ENCODE data around the gene CAPS.

Gene CAPS

DNA sequence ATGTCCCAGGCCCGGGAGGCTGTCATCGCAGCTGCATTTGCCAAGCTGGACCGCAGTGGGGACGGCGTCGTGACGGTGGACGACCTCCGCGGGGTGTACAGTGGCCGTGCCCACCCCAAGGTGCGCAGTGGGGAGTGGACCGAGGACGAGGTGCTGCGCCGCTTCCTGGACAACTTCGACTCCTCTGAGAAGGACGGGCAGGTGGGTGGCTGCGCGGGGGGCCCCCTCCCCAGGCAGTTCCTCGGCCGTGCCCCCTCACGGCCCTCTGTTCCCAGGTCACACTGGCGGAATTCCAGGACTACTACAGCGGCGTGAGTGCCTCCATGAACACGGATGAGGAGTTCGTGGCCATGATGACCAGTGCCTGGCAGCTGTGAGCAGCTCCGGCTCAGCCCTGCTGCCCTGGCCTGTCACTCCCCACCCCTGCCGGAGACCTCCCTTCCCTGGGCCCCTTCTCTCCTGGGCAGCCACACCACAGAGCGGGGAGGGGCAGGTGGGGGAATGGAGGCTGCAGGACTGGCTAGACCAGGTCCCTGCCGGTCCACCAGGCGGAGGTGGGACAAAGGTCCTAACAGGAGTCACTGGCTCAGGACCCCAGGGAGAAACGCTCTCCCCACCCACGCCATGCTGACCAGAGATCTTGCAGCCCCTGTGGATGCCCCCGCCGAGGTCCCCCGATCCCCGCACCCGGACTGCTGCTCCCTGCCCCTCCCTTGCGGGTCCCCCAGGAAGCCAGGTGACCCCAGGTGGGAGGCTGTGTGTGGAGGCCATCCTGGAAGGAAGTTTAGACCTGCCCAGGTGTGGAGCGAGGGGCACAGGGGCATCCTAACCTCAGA, 1.1 kb downstream of the CAPS start:
- DNase-seq: no peak

DNA sequence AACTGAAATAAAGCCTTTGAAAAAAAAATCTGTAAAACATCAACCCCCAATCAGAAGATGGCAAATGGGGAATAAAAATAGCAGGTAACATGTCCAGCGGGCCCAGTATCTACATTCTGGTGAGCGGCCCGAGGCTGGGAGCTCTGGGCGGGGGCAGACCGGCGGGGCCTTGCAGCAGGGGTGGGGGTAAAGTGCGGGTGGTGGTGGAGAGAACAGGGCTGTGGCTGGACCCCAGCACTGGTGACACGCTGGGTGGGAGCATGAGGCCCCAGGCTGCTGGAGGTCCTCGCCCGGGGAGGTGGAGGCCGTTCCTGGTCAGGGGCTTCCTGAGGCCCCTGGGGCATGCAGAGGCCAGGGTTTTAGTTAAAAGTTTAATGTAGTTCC, 1.7 kb downstream of the CAPS start:
- no peak for DNase-seq

DNA sequence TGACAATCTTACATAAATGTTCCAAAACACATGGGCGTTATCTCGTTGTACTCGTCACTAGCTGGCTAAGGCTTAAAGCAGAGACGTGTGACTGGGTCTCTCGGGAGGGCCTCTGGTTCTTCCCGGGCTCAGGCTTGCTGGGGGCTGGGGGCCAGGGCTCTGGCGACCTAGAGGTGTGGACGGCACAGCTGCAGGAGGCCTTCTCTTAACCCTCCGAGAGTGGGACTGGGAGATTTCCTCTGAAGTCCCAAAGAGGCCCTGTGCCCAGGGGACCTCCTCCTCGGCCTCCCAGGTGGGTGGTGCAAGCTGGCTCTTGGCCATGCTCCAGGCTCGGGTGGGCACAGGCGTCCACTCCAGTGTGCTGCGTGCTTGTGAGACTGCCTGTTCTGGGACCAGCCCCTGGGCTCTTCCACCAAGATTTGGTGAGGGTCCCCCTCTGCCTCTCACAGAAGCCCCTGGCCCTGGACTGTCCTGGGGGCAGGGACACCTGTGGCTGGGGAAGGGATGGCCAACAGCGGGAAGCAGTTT, 2.2 kb downstream of the CAPS start:
- no peak for DNase-seq

DNA sequence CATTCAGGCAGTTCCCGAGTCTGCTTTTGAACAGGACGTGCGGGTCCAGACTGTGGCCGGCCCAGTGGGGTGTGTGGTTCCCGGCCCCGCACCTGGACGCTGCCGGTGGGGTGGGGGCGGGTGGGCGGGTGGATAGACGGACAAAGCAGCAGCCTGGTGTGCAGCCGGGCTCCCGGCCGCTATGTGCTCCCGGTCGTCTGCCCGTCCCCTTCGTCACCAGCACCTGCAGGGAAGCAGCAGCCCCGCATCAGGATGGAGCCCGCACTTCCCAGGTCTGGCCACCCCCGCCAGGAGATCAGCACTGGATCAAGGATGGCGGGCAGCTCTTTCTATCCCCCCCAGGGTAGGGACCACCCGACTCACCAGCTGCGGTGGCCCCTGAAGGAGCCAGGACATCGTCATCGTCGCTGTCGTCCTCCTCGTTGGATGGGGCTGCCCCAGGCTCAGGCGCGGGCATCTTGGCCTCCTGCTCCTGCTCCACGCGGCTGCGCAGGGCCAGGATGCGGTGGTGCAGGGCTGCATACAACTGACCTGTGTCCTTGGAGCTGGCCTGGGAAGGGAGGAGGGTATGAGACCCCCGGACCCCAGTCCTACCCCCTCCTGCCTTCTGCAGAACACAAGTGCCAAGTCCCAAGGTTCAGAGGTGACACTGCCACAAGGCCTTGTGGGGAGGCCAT, 3.5 kb downstream of the CAPS start:
- DNase-seq: no peak

DNA sequence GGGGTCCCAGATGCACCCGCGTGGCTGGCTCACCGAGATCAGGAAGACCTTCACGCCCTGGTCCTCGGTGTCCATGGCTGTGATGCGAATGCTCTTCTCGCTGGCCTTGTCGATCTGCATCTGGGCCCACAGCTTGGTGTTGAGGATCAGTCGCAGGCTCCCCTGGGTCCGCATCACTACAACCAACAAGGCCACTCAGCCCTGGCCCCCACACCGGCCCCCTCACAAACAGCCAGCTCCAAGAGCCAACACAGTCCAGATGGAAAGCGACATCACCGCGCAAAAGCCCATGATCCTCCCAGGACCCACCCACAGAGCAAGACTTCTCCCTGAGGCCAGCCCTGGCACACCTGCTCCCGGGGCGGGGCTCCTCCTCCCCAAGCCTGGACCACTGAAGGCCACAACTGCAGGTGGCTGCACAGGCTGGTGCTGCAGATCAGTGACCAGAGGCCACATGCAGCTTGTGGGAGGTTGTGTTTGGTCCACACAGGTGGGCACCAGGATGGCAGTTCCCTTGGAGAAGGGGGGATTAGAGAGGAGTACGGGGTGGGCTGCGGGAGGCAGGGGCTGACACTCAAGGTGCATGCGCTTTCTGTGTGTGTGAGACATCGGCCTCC, 4.5 kb downstream of the CAPS start:
- no peak for DNase-seq

DNA sequence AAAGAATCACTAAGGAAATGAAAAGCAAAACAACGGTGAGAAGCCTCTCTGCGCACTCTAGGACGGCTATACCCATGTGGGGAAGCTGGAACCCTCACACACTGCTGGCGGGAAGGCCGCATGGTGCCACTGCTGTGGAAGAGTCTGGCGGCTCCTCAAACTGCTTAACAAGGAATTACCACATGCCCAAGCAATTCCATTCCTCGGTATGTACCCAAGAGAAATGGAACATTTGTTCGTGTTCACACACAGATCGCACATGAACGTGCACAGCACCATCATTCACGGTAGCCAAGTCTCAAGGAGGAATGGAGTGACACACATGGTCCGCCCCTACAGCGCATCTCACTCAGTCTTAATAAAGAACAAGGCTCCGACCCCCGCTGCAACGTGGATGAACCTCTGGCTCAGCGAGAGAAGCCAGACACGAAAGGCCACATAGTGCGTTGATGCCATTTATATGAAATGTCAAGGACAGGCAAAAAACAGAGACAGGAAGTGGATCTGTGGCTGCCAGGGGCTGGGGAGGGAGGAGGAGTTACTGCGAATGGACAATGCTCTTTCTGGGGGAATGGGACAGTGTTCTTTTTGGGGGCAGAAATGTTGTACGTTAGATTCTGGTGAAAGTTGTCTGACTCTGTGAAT, 7.6 kb downstream of the CAPS start:
- no peak for DNase-seq

DNA sequence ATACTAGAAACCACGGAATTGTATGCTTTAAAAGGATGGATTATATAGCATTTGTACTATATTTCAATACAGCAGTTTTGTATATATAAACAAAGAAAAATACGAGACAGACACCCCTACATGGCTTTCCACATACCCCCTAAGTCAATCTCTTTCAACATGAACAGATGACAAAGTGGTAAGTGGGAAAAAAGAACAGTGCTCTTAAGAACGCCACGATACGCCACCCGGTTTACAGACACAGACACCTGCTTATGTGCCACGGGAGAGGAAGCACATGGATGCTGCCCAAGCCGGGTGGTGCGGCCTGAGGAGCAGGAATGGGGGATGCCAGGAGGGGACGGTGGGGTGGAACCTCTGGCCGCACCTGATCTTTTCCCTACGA, 8.1 kb downstream of the CAPS start:
- no peak for DNase-seq

DNA sequence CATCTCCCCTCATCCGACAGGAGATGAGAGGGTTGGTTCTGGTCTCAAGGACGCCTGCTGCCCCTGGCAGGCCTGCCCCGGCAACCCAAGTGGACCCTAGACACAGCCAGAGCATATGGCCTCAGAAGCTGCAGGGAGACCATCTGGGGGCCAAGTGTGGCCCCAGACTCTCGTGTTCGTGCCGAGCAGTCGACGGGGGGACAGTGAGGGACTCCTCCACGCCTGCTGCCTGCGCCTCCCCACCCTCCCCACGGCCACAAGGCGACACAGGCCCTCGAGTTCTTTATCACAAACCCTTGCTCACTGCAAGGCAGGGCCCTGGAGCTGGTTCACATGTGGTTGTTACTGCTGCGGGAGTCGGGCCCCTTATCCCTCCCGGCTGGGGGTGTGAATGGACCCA, 9.3 kb downstream of the CAPS start:
- DNase-seq: no peak

DNA sequence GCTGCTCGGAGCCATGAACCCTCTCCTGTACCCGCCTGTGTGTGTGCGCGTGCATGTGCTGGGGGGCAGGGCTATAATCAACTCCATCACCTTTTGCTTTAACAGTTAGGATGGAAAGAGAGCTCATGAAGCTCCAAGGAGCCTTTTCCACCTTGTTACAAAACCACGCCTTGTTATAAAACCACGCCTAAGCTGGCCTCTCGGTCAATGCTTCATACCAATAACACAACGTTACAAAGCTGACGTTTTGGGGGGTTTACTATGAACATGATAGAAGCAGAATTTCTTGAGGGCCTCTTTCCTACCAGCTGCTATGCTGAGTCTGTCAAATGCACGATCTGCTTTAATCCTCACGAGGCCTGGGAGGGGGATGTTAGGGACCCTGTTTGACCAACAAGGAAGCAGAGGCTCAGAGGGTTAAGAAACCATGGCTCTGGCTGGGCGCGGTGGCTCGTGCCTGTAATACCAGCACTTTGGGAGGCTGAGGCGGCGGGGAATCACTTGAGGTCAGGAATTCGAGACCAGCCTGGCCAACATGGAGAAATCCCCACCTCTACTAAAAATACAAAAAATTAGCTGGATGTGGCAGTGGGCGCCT, 11.9 kb downstream of the CAPS start:
- DNase-seq: no peak

DNA sequence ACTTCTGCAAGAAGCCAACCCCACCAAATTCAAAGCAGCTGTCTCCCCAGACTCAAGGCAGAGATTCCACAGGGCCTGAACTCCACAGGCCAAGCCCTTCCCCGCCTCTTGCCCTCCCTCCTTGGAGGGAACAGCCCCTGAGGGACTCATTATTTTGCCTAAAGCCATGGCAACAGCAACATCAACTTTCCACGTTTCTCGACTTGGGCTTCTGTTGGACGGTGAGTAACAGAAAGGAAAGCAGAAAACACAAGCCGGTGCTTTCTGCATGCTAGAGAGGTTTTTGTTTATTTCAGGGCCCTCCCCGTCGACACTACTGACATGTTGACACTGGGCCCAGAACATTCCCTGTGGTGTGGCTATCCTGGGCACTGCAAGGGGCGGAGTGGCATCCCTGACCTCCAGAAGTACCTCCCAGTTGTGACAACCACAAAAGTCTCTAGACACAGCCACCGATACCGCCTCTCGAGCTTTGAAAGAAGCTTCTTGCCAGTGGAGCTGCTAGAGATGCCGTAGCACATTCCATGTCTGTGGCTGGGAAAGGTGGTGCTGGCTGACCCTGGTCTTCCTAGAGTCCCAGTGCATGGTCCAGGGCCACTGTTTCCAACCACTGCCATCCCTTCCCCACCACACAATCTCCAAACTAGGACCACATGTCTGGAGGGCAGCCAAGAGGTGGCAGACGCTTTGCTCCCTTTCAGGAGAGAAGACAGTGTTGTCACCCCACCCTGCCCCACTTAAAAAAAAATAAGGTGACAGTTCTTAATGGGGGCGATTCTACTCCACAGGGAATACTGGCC, 12.8 kb downstream of the CAPS start:
- no peak for DNase-seq

DNA sequence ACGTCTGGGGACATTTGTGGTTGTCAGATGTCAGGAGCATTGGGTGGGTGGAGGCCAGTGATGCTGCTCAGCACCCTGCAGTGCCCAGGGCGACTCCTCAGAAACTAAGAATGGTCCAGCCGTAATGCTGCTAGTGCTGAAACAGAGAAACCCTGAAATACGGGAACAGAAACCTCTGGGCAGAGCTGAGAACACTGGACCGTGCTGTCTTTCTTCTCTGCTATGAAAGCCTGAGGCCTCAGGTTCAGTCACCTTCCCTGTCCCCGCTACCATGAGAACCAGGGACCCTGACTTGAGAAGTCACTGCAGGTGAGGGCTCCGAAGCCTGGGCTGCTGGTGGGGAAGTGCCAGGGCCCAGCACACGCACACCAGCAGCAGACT, 13.4 kb downstream of the CAPS start:
- no peak for DNase-seq

DNA sequence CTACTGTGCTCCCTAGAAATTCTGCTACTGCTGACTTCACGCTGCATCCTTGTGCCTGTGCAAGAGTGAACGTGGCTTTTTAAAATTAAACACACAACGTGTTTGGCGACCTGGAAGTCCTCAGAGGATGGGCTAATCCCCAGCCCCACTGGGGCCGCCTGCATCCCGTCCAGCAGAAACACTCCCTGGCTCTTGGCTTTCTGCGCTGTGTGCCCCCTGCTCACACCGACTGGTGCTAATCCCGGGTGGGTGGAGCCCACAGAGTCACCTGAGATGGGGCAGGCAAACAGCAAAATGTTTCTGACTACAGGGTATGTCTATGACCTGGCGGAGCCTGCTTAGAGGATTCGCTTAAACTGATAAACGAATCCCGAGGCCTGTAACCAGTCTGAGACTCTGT, 15.1 kb downstream of the CAPS start:
- DNase-seq: no peak

DNA sequence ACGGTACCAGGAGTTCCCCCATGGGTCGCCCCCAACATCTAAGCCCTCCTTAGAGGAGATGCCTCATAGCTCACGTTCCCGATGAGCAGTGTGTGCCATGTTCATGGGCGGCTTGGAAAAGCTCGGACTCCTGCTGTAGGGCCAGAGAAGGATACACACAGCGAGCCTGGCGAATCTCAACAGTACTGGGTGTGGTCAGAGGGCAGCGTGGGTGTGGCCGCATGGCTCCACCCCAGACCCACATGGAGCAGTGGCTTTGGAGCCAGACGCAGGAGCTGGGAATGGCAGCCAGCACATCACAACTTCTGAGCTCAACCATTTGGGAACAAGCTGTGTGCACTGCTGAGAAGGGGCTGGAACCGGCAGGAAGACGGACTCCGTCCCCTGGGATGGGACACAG, 15.6 kb downstream of the CAPS start:
- no peak for DNase-seq

DNA sequence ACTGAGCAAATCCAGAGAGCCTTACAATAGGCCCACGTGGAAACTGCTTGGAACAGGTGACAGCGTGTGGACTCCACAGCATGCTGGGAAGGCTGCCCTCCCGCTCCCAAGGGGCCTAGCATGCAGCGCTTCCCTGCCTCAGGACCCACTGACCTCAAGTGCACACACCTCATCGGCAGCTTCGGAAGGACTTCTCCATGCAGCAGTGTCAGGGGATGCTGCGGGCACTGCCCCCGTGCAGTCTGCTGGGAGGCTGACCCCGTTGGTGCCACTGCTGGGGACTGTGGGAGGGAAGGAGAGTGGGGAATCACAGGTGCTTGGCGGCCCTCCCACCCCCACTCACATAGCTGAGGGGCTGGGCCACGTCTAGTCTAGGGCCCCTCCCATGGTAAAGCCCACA, 17.2 kb downstream of the CAPS start:
- no peak for DNase-seq

DNA sequence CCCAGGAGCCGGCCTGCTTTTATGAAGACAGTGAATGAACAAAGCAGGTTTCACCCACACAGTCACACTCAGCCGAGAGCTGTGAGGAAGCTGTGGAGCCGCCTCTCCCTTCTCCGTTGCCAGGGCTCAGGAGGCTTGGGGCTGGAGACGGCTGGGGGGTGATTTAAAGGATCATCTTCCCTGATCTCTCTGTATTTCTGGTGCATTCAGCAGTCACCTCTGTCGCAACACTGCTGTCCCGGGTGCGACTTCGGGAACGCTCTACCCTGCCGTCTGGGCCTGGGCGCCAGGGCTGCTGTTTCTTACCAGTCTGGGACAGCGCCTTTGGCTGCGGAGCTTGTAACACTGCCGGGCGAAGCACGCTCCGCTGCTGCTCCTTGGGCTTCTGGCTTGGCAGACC, 18.1 kb downstream of the CAPS start:
- DNase-seq: peak; percentile 84

DNA sequence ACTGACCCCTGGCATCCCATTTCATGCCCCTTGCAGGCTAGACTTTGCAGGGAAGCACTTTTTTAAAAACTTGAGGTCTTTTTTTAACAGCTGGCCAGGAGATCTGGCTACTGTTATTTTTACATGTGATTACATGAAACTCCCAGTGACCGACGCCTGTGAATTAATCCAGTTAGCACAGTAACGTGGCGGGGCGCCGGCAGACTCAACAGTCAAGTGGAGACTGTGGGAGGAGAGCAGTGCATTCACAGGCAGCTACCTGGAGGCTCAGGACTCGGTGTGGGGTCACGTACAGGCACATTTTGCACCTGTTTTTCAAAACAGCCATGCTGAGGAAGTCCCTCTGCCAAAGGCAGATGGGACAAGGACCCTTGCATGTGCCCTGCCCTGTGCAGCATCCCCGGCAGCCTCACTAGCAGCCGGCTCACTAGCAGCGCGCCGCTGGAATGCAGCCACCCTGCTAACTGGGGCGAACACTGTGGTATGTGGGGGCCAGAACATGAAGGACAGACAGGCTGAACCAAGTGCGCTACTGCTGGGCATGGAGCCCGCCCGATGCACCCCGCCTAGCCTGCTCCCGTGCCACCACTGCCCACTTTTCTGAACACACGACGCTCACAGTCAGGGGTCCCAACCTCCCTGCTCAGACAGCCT, 18.7 kb downstream of the CAPS start:
- DNase-seq: peak; percentile 89

DNA sequence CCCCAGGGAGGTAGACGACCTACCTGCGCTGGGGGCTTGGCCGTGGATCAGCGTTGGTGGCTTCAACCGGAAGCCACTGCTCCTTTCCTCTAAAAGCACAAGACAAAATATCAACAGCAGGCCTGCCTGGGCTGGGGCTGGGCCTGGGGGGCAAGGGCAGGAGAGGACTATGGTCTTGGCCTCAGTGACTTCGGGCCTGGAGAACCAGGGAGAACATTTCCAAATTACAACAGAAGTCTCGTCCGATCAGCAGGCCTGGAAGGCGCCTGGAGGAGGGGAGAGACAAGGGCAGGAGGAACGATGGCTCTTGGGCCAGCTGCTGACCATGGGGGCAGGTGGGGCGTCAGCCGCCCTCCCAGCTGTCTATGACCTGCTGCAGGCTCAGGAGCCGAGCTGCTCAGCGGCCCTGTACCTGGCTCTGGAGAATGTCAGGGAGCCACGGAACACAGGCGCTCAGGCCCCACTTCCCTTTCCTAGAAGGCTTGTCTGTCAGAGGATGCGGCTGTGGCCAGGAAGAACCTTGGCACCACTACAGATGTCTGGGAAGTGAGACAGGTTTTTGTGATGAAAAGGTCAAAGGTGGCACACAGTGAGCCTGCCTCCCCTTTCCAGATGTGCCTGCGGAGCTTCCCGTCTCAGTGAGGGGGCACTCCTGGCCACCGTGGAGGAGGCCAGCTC, 19.5 kb downstream of the CAPS start:
- no peak for DNase-seq

DNA sequence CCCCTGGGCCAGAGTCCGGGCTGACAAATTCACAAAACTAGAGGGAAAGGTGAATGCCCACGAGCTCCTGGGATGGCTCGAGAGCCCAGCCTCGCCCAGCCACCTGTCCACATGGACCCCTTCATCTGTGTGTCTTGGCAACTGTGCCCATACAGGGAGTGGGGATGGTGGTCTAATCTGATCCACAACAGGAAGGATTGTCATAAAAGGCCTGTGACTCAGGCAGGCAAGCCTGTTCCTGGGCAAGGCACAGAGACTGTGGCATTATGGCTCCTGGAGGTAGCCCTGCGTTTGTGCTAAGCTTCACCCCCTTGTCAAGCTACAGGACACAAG, 20.0 kb downstream of the CAPS start:
- DNase-seq: no peak

DNA sequence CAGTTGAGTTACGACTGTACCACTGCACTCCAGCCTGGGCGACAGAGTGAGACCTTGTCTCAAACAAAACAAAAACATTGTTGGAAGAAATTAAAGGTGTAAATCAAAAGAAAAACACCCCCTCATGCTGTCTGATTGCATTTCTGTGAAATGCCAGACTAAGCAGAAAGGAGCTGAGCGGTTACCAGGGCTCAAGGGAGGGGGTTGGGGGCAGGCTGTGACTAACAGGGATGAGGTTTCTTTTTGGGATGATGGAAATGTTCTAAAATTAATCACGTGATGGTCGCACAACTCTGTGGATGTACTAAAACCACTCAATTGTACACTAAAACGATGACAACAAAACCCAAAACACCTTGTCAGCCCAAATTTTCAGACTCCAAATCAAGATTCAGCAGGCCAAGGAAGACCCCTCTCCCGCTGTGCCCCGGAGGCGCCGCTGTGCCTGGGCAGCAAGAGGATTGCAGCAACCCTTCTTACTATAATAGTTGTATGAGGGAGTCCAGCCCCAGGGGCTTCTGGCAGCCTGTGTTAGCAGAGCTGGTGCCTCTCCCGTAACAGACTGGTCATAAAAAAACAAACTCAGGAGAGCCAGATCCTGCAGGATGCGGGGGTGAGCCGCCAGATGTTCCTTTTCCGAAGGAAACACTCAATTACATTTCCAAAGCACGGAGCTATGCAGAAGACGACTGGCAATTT, 20.9 kb downstream of the CAPS start:
- DNase-seq: peak; percentile 31

DNA sequence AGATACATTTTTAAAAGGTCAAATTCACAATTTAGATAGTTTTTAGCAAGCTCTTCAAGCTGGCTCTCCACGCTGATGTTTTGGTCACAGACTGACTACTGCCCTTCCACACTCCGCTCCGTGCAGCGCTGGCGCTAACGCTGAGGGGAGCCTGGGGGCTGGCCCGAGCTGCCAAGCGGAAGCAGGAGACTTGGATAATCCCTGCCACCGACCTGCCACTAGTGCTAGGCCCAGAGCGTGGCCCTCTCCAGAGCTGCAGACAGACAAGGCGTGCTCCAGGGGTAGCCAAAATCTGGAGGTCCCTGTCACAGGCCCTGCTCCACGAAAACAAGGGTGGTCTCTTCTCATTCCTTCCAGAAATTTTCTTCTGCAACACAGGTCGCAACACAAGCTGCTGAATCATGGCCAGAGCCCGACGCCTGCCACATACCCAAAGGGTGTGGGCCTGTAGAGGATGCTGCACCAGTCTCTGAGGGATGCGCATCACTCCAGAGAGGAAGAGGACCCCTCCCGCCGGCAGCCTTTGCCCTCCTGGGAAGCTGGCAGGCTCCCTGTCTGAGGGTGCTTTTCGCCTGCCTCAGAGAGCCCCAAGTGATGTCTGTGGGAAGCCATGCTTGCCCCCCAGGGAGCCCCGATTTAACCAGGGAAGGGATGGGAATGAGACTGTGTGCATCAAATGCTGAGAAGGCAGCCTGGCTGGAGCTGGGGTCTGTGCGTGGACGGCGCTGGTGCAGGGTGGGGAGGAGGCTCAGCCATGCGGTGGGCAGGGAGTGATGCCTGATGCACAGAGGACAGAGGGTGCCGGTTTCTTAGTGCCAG, 21.6 kb downstream of the CAPS start:
- DNase-seq: peak; percentile 57
